GM20000 (cell line): ENCODE results near the gene ZNF484.
"Not testable (repeated sequence)": the region's sequence is repeated elsewhere in the genome, so short reads cannot be mapped to it uniquely, and the experiment has no call there.

Experiments
- DNase-seq: peaks from one replicate; pipeline ENCODE4 v3.0.0; 2012; ENCODE audit warnings: low spot score
- CTCF ChIP-seq: IDR thresholded peaks from 2 replicates; pipeline ENCODE4 v1.5.1; 2012; ENCODE audit warnings: mild to moderate bottlenecking, control low read depth; ENCODE audit errors: extremely low read depth, missing control alignments

Gene ZNF484

DNA sequence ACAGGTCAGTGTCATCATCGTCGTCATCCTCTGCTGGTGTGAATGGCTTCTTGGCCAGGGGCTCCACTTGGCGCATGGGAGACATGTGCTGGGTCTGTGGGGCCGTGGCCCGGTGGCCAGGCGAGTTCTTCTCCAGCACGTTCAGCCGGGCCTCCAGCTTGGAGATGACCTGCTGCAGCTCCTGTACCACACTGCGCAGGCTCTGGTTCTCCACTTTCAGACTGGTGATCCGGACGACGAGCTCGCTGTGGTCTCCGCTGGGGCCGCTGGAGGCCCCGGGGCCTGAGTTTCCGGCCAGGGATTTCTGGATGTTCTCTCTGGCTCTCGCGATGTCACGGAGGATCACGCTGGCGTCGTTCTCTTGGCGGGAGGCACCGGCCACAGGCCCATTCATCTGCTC lies 40.6 kb downstream of the ZNF484 start:
- TF ChIP-seq CTCF = no peak
- DNase-seq = no peak

DNA sequence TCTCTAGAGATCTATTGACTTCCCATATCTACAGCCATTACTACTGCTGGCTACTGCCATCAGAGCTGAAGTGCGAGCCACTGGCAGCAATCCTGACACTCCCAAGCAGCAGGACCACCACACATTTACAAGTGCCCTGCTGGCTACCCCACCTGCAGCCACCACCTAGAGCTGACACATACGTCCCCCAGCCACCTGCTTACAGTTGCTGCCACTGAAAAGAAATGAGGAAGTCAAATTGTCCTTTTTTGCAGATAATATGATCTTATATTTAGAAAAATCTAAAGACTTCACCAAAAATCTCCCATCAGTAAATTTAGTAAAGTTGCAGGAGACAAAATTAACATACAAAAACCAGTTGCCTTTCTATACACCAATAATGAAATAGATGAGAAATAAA lies 48.4 kb downstream of the ZNF484 start:
- DNase-seq = no peak
- TF ChIP-seq CTCF = no peak

- not testable (repeated sequence) for DNase-seq
Observed at GRCh38 chr9:92825065-92825464, 52.8 kb downstream of the ZNF484 start.

DNA sequence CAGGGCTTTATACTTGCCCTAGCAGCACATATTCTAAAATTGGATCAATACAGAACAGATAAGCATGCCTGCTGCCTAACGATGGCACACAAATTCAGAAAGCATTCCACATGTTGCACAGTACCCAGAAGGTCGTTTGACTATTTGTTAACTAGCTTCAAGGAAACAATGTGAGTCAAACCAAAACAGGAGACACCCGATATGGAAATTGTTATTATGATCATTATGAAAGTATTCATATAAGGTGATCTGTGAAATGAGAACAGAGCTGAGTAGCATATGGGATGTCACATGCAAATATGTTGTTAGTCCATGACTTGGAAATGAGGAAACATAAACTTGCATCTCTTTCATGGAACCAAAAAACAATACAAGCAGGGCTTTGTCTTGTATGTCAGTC lies 56.9 kb downstream of the ZNF484 start:
- TF ChIP-seq CTCF = no peak
- DNase-seq = no peak

DNA sequence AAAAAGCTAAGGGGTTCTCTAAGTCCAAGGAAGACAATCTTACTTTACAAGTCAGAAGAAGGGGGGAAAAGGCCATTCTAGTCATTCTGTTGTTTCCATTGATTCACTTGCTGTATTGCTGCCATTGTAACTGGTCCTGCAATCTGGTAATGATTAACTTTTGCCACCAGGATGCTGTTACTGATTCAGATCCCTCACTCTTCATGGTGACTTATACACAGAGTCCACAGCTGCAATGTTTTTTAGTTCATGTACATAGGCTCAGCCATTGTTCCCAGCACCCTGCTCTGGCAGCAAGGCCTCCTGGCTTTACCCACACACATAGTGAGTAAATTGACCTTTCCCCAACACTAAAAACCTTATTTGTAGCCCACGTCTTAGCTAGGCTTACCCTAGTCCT lies 57.9 kb downstream of the ZNF484 start:
- not testable (repeated sequence) for DNase-seq

- DNase-seq = not testable (repeated sequence)
Observed at GRCh38 chr9:92809629-92810326, 68.1 kb downstream of the ZNF484 start.

DNA sequence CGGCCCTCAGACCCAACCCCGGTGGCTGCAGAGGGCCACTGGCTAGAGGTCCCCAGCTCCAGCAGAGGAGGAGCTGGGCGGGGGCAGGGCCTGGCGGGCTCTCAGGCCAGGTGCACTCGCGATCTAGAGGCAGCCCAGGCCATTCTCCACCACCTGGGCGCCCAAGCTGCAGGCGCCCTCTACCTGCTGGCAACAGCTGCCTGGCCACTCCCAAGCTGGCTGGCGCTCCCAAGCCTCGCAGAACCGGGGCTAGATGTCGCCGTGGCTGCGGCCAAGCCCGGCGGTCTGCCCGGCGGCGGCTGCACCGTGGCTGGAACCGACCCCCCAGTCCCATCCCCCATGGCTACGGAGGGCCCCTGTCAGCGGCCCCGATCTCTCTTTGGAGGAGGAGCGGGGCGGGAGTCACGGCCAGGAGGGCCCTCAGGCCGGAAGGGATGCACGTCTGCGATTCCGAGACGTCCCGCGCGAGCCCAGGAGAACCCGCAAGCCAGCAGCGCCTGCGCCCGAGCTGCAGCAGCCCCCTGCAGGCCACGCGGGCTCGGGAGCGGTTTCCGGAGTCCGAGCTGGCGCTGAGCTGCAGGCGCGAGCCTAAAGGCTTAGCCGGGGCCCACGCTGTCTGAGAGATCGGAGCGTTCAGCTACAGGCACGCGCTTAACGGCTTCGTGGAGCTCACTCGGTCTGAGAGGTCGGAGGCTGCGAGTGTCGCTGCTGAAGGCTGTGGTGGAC lies 68.9 kb downstream of the ZNF484 start:
- no peak for TF ChIP-seq CTCF
- DNase-seq = peak; percentile 76

GRCh38 chr9:92807757-92808725 lies 69.8 kb downstream of the ZNF484 start:
- DNase-seq = peak; percentile 33
- TF ChIP-seq CTCF = no peak
